Measurements from ENCODE around the gene TSSK2.

DNA sequence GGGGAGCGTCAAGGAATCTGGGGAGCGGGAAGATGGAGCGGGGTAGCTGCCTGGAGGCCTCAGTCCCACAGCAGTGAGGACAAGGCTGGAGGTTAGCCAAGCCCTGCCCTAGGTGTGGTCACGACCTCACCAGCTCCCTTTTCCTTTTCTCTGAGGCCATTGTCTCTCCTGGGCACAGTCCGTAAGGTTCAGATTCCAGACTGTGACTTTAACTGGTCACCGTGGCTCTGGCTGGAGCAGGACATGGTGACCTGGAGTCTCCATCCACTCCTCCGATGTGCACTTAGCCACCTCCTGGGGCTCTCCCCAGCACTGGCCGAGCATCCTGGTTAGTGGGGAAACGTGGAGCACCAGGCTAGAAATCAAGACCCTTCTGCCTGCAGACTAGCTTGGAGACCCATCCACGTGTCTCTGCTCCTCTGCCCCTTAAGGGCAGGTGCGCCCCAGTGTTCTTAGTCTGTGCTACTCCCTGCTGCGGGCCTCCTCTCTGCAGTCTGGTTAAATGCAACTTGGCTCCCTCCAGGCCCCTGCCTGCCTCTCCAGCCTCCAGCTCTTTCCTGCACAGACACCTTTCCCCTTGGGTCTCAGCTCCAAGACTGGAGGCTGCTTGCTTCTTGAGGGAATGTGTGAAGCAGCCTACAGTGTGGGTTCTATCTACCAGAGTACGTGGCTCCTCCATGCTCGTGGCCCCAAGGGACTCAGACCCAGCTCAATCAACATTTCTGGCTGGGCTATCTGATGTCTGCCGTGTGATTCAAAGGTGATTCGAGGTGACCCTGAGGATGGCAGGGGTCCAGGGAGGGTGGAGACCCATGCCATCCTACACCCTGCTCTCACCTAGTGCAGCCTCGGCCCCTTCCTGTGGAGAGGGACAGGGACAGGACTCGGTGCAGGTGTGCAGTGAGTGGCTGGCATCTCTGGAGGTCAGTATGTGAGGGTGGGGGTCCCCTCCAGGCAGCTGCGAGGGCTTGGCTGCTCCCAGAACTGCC is 42.2 kb downstream of the TSSK2 start:
- TF ChIP-seq CTCF (IDR thresholded peaks at IDR 0.05 in 4 of 5, conservative IDR thresholded peaks at IDR 0.05 in 1 of 5): no peak
- no peak for TF ChIP-seq POLR2A (IDR thresholded peaks at IDR 0.05)

All from gastrocnemius medialis (tissue), 4 donors.